NCI-H510A treated with DMSO at 0.1 percent for 48 hours (cell line): Measurements from ENCODE around the gene CFAP251.

ENCODE experiments used
- DNase-seq: peaks from one replicate; lab custom pipeline; 2025; lab: John Stamatoyannopoulos, UW

CFAP251 gene

DNA sequence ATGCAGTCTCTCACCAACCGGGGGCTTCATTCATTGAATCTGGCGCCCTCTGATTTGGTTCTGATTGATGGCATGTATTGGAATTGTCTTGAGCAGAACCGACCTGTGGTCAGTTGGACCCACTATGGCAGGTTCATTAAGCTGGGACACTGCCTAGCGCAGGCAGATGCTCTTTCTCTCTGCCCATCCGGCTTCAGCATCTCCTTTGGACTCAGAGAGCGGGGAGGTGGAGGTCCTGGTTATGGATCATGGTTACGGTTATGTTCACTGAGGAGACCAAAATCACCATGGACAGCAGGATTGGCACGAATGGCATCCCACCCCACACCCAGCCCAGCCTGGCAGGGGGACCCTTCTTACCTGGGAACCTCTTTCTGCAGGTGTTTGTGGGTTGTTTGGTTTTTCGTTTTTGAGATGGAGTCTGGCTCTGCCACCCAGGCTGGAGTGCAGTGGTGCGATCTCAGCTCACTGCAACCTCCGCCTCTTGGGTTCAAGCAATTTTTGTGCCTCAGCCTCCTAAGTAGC lies 86.9 kb downstream of the CFAP251 start:
- no peak for DNase-seq

DNA sequence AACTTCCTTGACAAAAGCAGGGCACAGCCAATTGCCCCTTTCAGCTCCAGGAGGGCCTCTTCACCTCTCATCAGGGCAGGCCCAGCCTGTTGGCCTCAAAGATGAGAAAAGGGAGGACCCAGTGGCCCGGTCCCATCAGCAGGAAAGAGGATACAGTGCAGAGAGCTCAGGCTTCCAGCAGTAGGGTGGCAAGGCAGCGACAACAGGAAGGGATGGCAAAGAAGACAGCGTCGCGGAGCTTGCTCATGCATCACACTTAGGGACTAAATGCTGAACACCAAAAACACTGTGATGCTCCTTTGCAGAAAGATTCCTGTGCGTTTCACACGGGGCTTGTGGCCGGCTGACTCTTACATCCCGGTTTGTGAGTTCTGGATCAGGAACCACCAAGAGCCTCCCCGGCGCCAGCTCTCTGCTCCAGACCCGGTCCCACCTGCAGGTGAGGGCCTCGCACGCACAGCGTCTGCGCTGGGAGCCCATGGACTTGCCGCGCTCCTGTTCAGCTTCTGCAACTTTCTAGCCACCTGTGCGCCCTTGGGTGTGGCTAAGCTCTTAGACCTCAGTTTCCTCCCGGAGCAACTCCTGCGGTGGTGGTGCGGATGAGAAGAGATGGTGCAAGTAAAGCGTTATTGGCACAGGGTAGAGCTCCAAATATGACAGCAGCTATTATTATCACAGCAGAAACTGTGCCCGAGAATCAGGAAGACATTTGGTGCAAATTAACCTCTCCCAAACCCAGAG lies 88.0 kb downstream of the CFAP251 start:
- no peak for DNase-seq

DNA sequence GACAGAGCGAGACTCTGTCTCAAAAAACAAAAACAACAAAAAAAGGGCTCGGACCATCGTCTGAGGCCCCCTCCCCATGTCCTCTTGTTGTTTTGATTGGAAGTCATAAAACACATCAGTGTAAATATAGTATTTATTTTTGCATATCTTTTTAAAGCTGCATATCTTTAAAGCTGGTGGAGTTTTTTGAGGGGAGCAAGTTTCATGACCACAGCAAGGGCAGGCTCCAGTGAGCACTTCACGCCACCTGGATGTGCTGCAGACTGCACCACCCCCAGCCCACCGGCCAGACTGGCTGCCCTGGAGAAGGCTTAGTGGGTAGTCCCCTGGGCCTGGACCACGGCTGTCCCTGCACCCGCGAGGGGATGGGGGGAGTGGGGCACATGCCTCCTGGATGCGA lies 91.3 kb downstream of the CFAP251 start:
- no peak for DNase-seq

DNA sequence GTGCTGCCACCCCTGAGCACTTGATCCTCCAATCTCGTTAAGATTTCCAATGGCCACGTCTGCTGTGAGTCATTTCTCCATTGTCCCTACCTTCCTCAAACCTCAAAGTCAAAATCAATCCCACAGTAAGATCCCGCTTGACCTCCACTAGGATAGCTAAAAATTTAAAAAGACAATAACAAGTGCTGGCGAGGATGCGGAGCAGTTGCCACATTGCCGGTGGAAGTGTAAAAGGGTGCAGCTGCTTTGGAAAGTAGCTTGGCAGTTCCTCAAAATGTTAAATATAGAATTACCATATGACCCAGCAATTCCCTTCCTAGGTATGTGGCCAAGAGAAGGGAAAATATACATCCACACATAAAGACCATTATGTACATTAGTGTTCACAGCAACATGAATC lies 93.8 kb downstream of the CFAP251 start:
- no peak for DNase-seq

DNA sequence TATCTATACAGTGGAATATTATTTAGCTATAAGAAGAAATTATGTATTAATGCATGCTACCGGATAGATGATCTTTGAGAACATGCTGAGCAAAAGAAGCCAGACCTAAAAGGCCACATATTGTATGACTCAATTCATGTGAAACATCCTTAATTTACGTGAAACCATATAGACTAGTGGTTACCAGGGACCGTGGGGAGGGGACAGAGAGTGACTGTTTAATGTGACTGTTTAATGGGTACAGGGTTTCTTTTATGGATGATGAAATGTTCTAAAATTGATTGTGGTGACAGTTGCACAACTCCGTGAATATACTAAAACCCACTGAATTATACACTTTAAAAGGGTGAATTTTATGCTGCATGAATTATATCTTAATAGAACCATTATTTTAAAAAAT lies 94.7 kb downstream of the CFAP251 start:
- no peak for DNase-seq

DNA sequence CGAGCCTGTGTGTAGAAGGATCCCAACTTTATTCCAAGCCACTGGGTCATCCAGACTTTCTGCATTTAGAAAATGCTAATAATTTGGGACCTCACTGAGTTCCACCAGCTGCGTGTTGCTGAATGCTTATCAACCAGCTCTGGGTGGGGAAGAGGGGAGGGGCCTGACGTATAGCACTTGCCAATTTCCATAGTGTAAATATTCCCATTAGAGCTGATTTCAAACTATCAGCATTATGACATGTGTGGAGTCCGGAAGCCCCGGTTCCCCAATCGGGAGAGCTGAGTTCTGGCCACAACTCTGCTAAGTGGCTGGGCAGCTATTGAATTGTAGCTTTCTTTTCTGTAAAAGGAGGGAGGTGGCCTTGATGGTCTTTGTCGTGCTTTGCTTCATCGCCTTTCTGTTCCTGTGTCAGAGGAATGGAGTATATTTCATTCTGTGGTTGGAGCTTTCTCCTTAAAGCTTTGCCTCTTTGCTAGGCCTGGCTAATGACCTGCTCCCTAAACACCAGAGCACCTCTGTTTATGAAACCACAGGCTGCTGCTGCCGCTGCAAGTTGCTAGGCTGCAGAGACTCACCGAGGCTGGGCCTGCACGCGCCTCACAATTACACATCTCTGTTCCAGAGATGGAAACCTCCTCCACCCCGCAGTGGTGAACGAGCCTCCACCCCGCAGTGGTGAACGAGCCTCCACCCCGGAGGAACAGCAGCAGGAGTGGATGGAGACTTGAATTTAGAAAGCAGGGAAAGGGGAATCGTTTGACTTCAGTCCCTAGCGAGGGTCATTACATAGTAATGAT lies 95.6 kb downstream of the CFAP251 start:
- DNase-seq, result no peak

DNA sequence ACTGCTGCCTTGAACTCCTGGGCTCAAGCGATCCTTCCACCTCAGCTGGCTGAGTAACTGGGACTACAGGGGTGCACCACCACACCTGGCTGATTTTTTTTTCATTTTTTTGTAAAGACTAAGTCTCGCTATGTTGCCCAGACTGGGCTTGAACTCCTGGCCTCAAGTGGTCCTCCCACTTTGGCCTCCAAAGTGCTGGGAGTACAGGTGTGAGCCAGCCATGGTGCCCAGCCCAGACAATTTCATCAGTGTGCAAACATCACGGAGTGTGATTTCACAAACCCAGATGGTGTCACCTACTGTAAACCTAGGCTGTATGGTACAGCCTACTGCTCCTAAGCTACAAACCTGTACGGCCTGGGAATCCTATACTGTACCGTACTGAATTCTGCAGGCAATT lies 96.4 kb downstream of the CFAP251 start:
- no peak for DNase-seq

DNA sequence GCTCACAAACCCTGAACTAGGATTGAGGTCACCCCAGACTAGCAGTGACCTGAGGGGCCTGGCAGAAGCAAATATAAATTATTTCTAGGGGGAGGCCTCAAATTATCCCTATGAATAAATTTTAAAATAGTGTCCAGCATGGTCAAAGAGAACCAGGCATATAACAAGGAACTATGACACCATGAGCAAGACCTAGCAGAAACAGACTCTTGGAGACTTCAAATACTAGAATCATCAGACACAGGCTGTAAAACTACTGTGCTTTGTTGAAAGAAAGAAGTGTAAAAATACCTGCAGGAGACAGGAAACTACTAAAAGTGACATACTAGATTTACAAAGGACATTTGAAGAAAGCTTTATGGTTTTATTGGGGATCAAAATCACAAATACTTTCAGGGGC lies 100.1 kb downstream of the CFAP251 start:
- DNase-seq, result no peak

DNA sequence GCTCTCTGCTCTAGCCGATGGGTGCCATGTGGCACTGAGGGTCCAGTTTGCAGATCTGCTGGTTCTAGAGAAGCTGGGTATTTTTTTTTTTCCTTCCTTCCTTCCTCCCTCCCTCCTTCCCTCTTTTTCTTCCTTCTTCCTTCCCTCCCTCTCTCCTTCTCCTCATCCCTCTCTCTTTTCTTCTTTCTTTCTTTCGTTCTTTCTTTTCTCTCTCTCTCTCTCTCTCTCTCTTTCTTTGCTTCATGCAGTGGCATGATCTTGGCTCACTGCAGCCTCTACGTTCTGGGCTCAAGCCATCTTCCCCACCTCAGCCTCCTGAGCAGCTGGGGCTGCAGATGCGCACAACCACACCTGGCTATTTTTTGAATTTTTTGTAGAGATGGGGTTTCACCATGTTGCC lies 100.5 kb downstream of the CFAP251 start:
- DNase-seq, result no peak

DNA sequence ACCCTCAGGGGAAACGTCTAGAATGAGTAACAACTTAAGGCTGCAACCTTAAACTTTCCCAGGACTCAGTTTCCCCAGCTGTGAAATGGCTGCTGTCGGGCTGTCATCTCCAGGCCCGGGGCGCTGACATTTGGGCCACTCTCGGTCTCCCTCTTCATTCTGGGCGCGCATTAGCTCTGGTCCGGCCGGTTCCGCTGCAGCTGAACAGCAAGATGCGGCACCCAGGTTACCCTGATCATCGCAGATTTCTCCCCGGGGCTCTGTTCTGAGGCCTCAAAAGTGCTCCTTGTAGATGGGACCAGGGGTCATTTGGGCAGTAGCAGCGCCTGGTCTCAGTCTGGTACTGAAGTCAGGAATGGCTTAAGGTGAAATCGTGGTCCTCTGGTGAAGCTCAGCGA lies 102.4 kb downstream of the CFAP251 start:
- DNase-seq, result no peak

DNA sequence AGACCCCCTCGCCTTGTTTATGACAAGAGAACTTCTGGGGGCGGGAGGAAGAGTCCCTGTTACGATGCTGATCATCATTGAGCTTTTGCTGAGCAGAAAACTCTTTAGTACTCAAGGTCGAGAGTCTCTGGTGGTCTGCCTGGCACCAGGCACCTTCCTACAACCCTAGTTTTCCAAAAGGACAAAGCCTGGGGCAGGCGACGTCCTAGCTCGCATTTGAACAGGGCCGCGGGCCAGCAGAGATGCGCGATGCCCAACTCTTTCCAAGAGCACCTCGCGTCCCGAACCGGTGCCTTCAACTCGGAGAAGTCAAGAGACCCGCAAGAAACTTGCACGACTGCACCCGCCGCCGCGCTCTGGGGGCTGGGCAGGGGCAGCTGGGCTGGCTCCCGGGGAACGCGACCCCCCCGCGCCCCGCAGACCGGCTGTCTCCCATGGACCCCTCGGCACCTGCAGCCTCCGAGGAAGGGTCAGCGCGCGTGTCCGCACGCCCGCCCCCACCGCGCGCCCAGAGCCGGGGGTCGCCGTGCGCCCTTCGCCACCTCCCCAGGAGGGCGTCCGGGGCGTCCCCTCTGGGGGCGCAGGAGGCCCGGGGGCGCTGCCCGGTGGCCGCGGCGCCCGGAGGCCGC lies 102.9 kb downstream of the CFAP251 start:
- no peak for DNase-seq

DNA sequence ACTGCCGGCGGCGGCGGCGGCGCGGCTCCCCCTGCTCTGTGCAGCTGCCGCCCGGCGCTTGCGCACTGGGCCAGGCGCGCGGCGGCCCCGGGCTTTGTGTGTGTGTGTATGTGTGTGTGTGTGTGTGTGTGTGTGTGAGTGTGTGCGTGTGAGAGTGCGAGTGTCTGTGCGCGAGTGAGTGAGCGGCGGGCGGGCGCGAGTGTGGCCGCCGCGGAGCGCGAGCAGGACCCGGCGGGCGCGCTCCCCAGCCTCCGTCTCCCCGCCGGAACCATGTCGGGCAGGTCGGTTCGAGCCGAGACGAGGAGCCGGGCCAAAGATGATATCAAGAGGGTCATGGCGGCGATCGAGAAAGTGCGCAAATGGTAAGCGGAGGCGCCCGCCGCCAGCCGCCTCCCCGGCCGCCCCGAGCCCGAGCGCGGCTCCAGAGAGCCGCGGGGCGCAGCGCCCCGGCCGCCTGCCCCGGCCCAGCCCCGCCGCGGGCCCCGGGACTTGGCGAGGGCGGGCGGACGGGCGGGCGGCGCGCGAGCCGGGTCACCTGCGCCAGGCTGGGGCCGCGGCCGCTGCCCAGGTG lies 103.5 kb downstream of the CFAP251 start, which contains the start of gene BCL7A:
Gene BCL7A (plus strand): TSS at position 63 of the 571 bp plus-strand sequence. CDS start 208 bp downstream, at position 271.
- peak; percentile 27 for DNase-seq

DNA sequence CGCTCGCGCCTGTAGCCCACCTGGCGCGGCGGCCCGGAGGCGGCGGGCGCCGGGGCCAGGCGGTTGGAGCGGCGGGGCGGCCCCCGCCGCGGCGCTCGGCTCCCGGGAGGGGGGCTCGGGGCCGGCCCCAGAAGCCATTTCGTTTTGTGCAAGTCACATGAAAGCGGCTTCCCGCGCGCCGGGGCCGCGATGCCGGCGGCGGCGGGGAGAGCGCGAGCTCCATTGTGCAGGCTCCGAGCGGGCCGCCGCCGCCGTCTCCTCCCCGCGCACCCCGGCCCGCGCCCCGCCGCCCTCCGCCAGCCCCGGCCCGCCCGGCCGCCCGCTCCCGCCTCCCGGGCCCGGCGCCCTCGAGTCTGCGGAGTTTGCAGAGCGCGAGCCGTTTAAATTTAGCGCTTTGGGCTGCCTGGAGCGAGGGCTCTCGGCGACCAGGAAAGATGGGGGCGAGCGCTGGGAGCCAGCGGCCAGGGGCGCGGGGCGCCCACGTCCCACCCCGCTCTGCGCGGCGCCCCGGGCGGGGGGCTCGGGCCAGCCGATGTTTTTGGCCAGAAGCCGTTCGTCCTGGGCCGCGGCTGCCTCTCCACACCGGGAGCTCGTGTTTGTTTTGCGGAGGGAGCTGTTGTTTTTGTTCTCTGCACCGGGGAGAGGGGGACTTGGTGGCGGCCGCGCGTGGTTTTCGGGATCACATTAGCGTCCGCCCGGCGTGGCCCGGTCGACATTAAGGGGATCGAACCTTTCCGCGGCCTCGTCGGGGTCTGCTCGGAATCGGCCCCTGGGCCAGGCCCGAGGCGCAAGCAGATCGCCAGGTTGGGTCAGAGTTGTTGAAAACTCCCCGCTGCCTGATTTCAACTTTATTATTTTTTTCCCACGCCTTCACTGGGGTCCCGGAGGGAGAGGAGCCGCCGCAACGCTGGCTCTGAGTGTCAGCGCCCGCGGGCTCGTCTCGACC lies 104.3 kb downstream of the CFAP251 start:
- peak; percentile 33 for DNase-seq

DNA sequence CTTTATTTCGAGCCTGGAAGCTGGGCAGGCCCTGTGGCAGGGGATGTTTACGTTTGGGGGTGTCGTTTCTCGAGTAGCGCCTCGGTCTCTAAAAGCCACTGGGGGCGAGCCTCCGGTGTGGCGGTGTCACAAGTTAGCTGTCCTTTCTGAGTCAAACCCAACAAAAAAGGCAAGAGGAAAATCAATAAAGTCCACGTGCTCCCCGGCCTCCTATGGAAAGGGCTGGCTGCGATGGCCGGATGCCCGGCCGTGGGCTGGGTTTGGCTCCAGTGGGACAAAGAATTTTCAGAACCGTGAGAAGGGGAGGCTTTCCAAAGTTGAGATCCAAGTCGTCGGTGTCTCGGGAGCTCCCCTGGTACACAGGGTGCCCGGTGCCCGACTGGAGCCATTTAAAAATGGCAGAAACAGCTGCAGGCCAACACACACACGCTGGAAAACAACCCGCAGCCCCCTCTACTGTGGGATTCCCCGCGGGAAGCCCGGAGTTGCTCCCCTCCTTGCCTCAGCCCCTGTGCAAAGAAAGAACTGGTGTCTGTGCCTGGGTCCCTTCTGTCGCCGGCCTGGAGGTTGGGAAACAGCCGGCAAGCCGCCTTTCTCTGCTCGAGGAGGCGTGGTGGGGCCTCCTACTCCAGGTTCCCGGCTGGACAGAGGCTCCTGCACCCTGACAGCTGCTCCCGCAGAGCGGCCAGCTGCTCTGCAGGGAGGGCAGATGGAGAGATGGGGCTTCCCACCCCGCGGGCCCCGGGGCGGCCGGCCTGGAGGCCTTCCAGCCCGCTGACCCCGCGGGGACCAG lies 105.1 kb downstream of the CFAP251 start:
- peak; percentile 68 for DNase-seq

DNA sequence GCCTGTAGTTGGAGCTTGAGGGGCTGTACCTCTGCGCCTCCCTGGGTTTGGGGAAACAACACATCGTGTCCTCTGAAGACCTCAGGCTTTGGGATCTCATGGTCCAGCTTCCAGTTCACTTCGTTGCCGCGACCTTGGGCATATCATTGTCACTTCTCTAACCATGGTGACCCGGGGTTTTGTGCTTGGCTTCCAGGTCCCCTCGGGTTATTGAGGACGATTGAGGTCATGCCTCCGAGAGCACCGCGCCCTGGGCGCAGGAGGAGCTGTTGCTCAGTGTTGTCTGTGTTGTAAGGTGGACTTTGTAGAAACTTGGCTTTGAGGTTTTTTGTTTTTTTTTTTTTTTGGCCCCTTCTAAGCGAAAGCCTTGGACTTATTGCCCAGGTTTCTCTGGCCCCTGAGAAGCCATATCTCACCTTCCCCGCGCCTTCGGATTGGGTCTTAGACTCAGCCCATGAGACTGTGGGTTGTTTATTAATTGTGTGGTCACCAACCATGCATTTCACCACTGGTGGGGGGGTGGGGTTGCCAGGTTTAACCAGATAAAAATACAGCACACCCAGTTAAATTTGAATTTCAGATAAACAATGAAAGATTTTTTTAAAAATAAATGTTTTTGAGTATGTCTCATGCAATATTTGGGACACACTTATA lies 105.9 kb downstream of the CFAP251 start:
- peak; percentile 31 for DNase-seq

DNA sequence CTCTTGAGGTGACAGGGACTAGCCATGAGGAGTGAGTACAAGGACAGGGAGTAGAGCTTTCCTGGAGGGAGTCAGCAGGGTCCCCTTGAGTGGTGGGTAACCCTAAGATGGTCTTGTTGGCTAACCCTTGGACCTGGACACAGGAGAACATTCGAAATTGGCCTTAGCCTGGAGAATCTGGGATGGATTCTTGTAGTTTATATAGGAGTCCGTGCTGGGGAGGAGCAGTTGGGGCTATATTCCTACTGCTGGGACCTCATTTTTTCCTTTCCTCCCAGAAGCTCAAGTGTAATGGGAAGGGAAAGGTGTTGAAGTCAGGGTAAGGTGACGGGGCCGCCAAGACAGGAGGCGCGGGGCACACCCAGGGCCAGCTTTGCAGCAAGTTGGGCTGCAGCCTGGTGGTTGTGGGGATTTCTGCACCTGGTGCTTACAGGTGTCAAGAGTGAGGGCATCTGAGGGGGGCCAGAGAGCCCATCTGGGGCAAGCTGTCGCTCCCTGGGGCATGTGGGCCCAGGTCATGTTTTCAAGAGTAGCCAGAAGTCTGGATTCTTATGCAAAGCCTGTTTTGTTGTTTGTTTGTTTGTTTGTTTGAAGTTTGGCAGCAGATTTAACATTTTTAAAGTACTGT lies 108.4 kb downstream of the CFAP251 start:
- no peak for DNase-seq

DNA sequence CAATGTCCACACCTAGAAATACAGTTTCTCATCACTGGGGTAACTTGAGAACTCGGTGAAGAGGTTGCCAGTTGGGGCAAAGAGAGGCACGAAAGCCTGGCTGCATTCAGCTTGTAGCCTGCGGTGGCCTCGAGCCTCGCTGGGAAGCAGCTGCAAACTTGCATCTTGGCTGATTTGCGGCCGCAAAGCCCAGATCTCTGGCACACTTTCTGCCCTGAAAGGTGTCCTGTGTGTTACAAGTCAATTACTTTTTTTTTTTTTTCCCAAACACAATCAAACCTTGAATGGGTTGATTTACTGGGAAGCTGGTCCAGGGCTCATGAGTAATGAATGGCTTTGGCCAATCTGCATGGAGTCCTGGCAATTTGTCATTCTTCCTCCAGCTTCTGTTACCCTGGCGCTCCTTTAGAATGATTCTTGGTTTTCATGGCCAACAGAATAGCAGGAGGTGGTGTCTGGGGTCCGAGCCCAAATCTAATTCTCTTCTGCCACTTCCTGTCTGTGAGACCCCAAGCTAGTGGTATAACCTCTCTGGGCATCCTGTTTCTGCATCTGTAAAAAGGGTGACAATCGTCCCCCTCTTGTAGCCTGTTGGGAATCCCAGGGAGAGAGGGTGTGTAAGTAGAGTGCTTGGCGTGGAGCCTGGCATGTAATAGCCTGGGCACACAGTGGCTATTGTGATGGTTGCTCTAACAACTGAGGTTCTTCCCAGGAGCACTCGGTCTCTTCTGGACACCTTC lies 109.9 kb downstream of the CFAP251 start:
- DNase-seq, result no peak

DNA sequence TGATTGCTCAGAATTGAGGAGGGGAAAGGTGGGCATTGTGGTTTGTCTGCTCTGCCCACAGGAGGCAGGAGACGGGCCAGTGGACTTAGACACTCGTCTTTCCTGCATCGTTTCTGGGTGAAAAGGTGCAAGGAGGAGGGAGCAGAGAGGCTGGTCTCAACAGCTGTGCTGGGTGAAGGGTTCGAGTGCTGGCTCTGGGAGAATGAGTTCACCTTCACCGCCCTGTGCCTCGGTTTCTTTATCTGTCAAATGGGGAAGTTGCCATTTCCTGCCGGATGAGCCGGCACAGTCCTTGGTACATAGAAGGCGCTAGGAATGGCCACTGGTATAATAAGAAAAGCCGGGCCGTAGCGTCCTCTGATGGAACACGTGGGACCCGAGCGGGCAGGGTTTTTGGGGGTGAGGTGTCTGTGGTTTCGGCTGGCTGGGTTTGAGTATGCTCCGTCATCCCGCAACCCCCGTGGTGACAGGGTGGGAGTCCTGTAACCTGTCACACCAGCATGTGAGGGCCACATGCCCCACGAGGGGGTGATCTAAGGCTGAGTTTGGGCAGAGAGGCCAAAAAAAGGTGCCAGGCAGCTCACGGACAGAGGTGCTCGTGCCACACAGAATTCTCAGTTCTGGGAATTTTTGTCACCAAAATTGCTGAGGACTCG lies 110.6 kb downstream of the CFAP251 start:
- DNase-seq, result no peak
